ENCODE results near the gene UCP2. TPM values are rescaled to one million over a fixed set of nuclear protein-coding genes. Genes with fewer than 3 reads are reported as not detected.

Gene UCP2
- total RNA-seq, 2 donors from 2014 or later: 33.9 to 46.7 TPM

GRCh38 chr11:73976451-73977151, 6.0 kb downstream of the UCP2 start:
- intact Hi-C loops (cut with DNase I, micrococcal nuclease): no loop called here
- DNase-seq (peak in 1 of 2 donors; percentile 21), ATAC-seq (no peak)

GRCh38 chr11:73975479-73975757, 7.2 kb downstream of the UCP2 start:
- DNase-seq (no peak), ATAC-seq (no peak)
- intact Hi-C loops (cut with DNase I, micrococcal nuclease): no loop called here

GRCh38 chr11:73974604-73975478, 7.8 kb downstream of the UCP2 start:
- DNase-seq (no peak), ATAC-seq (no peak)
- intact Hi-C loops (cut with DNase I, micrococcal nuclease): no loop called here

- intact Hi-C loops (cut with DNase I, micrococcal nuclease): no loop called here
- DNase-seq (no peak), ATAC-seq (peak; percentile 34)
Observed at GRCh38 chr11:73972620-73973449, 9.8 kb downstream of the UCP2 start.

GRCh38 chr11:73972187-73972586, 10.5 kb downstream of the UCP2 start:
- intact Hi-C loops (cut with DNase I, micrococcal nuclease): no loop called here
- ATAC-seq (no peak), DNase-seq (no peak)

GRCh38 chr11:73971175-73971719, 11.4 kb downstream of the UCP2 start:
- no peak for DNase-seq
- ATAC-seq: no peak
- intact Hi-C loops (cut with DNase I, micrococcal nuclease): no loop called here

GRCh38 chr11:73969991-73970800, 12.4 kb downstream of the UCP2 start:
- no peak for DNase-seq
- intact Hi-C loops (cut with DNase I, micrococcal nuclease): no loop called here
- ATAC-seq: no peak

GRCh38 chr11:73969091-73969490, 13.6 kb downstream of the UCP2 start:
- intact Hi-C loops (cut with DNase I, micrococcal nuclease): no loop called here
- DNase-seq (no peak), ATAC-seq (no peak)

GRCh38 chr11:73968356-73968966, 14.2 kb downstream of the UCP2 start:
- intact Hi-C loops (cut with DNase I, micrococcal nuclease): no loop called here
- DNase-seq (no peak), ATAC-seq (no peak)

- intact Hi-C loops (cut with DNase I, micrococcal nuclease): no loop called here
- no peak for ATAC-seq
- DNase-seq: no peak
Observed at GRCh38 chr11:73965764-73966121, 16.9 kb downstream of the UCP2 start.

GRCh38 chr11:73965076-73965763, 17.4 kb downstream of the UCP2 start:
- ATAC-seq (no peak), DNase-seq (no peak)
- intact Hi-C loops (cut with DNase I, micrococcal nuclease): no loop called here

- DNase-seq (no peak), ATAC-seq (no peak)
- intact Hi-C loops (cut with DNase I, micrococcal nuclease): no loop called here
Observed at GRCh38 chr11:73963861-73964260, 18.8 kb downstream of the UCP2 start.

- ATAC-seq (no peak), DNase-seq (no peak)
- intact Hi-C loops (cut with DNase I, micrococcal nuclease): no loop called here
Observed at GRCh38 chr11:73962101-73962705, 20.4 kb downstream of the UCP2 start.

- intact Hi-C loops (cut with DNase I, micrococcal nuclease): no loop called here
- DNase-seq (no peak), ATAC-seq (no peak)
Observed at GRCh38 chr11:73961321-73961720, 21.3 kb downstream of the UCP2 start.

- DNase-seq: no peak
- ATAC-seq: no peak
- intact Hi-C loops (cut with DNase I, micrococcal nuclease): no loop called here
Observed at GRCh38 chr11:73958521-73959141, 24.0 kb downstream of the UCP2 start.

- DNase-seq (no peak), ATAC-seq (peak; percentile 72)
- intact Hi-C loops (cut with DNase I, micrococcal nuclease): no loop called here
Observed at GRCh38 chr11:73957654-73958361, 24.8 kb downstream of the UCP2 start.
